Vagina (tissue), 2 donors: ENCODE data around the gene ATP6V1G2.

Source experiments
- POLR2A ChIP-seq, 2 donors: fragments of 450-650 bp; IDR thresholded peaks; one replicate each; pipeline ENCODE4 v1.6.1; 2017; ENCODE audit warnings: antibody characterized with exemption in 2 of 2, mild to moderate bottlenecking in 2 of 2, moderate library complexity in 2 of 2
- POLR2AphosphoS5 ChIP-seq, 2 donors: sonication (generic); formaldehyde crosslinking; IDR thresholded peaks; one replicate each; pipeline ENCODE4 v1.9.0; 2017; ENCODE audit warnings: antibody characterized with exemption in 2 of 2, mild to moderate bottlenecking in 2 of 2, low read depth in 1 of 2; ENCODE audit not compliant: insufficient read depth in 1 of 2
- TF ChIP-seq, protein P1 (sequence below), 3 experiments: fragments of 450-650 bp in 2 of 3; fragments of 200-600 bp in 1 of 3; sonication (generic) in 1 of 3; IDR thresholded peaks; one replicate each; pipeline ENCODE4 v1.5.1; 2017 to 2019; ENCODE audit warnings: antibody characterized with exemption in 3 of 3, mild to moderate bottlenecking in 2 of 3, moderate library complexity in 2 of 3

GRCh38 chr6:31559958-31560696, 13.7 kb upstream of the ATP6V1G2 start:
- TF ChIP-seq, protein P1, sequence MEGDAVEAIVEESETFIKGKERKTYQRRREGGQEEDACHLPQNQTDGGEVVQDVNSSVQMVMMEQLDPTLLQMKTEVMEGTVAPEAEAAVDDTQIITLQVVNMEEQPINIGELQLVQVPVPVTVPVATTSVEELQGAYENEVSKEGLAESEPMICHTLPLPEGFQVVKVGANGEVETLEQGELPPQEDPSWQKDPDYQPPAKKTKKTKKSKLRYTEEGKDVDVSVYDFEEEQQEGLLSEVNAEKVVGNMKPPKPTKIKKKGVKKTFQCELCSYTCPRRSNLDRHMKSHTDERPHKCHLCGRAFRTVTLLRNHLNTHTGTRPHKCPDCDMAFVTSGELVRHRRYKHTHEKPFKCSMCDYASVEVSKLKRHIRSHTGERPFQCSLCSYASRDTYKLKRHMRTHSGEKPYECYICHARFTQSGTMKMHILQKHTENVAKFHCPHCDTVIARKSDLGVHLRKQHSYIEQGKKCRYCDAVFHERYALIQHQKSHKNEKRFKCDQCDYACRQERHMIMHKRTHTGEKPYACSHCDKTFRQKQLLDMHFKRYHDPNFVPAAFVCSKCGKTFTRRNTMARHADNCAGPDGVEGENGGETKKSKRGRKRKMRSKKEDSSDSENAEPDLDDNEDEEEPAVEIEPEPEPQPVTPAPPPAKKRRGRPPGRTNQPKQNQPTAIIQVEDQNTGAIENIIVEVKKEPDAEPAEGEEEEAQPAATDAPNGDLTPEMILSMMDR (IDR thresholded peaks at IDR 0.05) = no peak
- peak in 1 of 2 donors; percentile 59 for TF ChIP-seq POLR2AphosphoS5 (IDR thresholded peaks at IDR 0.05; ENCODE audit: insufficient read depth in 1 of 2, low read depth in 1 of 2)
- TF ChIP-seq POLR2A (IDR thresholded peaks at IDR 0.05) = no peak
